PC-3 (cell line): ENCODE measurements around the gene CASTOR1. TPM values are rescaled to one million over a fixed set of nuclear protein-coding genes. Genes with fewer than 3 reads are reported as not detected.
A peak's percentile ranks its signal among the peaks of the same experiment; 100 is the strongest.

ENCODE experiments used
- ATAC-seq: fragments of 200-7000 bp; cut with Tn5 transposase; 2 replicates; pipeline ENCODE4 v1.9.1; 2020; ENCODE audit warnings: mild to moderate bottlenecking, moderate library complexity
- BruUV-seq: library from RNA; stranded (reverse); fragments of 400-500 nt; replicated peaks from 2 replicates; lab custom pipeline; 2021; lab: Mats Ljungman, UMichigan
- CTCF ChIA-PET: fragments of 300-600 bp; sonication (Branson Sonifier 250); formaldehyde crosslinking; loops from one replicate; lab custom pipeline; 2022; ENCODE audit warnings: antibody characterized with exemption; lab: Charles Lee
- POLR2A ChIA-PET: fragments of 300-600 bp; sonication (Branson Sonifier 250); formaldehyde crosslinking; loops from one replicate; lab custom pipeline; 2022; ENCODE audit warnings: antibody characterized with exemption; ENCODE audit not compliant: unreplicated experiment; lab: Charles Lee
- DNase-seq: peaks from one replicate; pipeline ENCODE4 v3.0.0-alpha.2; 2015
- H2AFZ ChIP-seq: fragments of 300-600 bp; sonication (generic); 2 replicates; pipeline ENCODE4 v1.6.0; 2016; ENCODE audit warnings: antibody characterized with exemption, low read length
- H3F3A ChIP-seq: fragments of 300-600 bp; sonication (generic); one replicate; pipeline ENCODE4 v1.6.0; 2017; ENCODE audit warnings: antibody characterized with exemption, low read length, control low read depth, mild to moderate bottlenecking; ENCODE audit not compliant: unreplicated experiment
- H3K27ac ChIP-seq: fragments of 300-600 bp; sonication (generic); 2 replicates; pipeline ENCODE4 v1.5.1; 2016; ENCODE audit warnings: mild to moderate bottlenecking, low read length
- H3K27me3 ChIP-seq: fragments of 300-600 bp; sonication (generic); 2 replicates; pipeline ENCODE4 v1.6.1; 2016; ENCODE audit warnings: low read length, mixed read lengths
- H3K36me3 ChIP-seq: fragments of 300-600 bp; sonication (generic); 2 replicates; pipeline ENCODE4 v1.6.1; 2016; ENCODE audit warnings: low read depth, mixed run types, low read length, mixed read lengths
- H3K4me1 ChIP-seq: fragments of 300-600 bp; sonication (generic); 2 replicates; pipeline ENCODE4 v1.5.1; 2016; ENCODE audit warnings: low read length; ENCODE audit not compliant: insufficient read depth
- H3K4me2 ChIP-seq: fragments of 300-600 bp; sonication (generic); 2 replicates; pipeline ENCODE4 v1.6.0; 2016; ENCODE audit warnings: low read length
- H3K4me3 ChIP-seq: fragments of 300-600 bp; sonication (generic); 2 replicates; pipeline ENCODE4 v1.5.1; 2016; ENCODE audit warnings: mild to moderate bottlenecking, low read length, mixed read lengths
- H3K79me2 ChIP-seq: fragments of 300-600 bp; sonication (generic); 2 replicates; pipeline ENCODE4 v1.6.1; 2017; ENCODE audit warnings: low read length, mixed read lengths
- H3K9ac ChIP-seq: fragments of 300-600 bp; sonication (generic); 2 replicates; pipeline ENCODE4 v1.6.0; 2016; ENCODE audit warnings: mild to moderate bottlenecking, low read length
- H3K9me2 ChIP-seq: fragments of 300-600 bp; sonication (generic); replicated peaks from 2 replicates; pipeline ENCODE4 v1.6.1; 2016; ENCODE audit warnings: mixed run types, low read length, mixed read lengths
- H3K9me3 ChIP-seq: fragments of 300-600 bp; sonication (generic); 2 replicates; pipeline ENCODE4 v1.6.1; 2016; ENCODE audit warnings: low read length, mixed read lengths
- H4K20me1 ChIP-seq: fragments of 300-600 bp; sonication (generic); 2 replicates; pipeline ENCODE4 v1.6.1; 2016; ENCODE audit warnings: low read length, mixed read lengths
- EZH2 ChIP-seq: fragments of 300-600 bp; sonication (generic); IDR thresholded peaks from one replicate; pipeline ENCODE4 v1.6.1; 2017; ENCODE audit warnings: antibody characterized with exemption, mild to moderate bottlenecking, low read length; ENCODE audit not compliant: unreplicated experiment
- EZH2phosphoT487 ChIP-seq: fragments of 300-600 bp; sonication (generic); IDR thresholded peaks from 2 replicates; pipeline ENCODE4 v1.6.1; 2018; ENCODE audit warnings: mild to moderate bottlenecking, antibody characterized with exemption, low read length, borderline replicate concordance
- intact Hi-C: fragments of 100-400 bp; cut with micrococcal nuclease; formaldehyde crosslinking; loops from 2 replicates; pipeline ENCODE4 v1.9.0; 2023
- total RNA-seq: library from RNA; depleted of rRNA; stranded (reverse); fragments of >200 nt; gene quantifications from 2 replicates; pipeline ENCODE4 v1.2.3, GENCODE V29; 2014
- TF ChIP-seq, protein P1 (sequence below): fragments of 300-600 bp; sonication (generic); conservative IDR thresholded peaks from 2 replicates; pipeline ENCODE4 v1.5.1; 2017; ENCODE audit warnings: antibody characterized with exemption, low read depth, mild to moderate bottlenecking, low read length

CASTOR1 gene
- total RNA-seq, 1 experiment from 2014 or later = 4.2 TPM

DNA sequence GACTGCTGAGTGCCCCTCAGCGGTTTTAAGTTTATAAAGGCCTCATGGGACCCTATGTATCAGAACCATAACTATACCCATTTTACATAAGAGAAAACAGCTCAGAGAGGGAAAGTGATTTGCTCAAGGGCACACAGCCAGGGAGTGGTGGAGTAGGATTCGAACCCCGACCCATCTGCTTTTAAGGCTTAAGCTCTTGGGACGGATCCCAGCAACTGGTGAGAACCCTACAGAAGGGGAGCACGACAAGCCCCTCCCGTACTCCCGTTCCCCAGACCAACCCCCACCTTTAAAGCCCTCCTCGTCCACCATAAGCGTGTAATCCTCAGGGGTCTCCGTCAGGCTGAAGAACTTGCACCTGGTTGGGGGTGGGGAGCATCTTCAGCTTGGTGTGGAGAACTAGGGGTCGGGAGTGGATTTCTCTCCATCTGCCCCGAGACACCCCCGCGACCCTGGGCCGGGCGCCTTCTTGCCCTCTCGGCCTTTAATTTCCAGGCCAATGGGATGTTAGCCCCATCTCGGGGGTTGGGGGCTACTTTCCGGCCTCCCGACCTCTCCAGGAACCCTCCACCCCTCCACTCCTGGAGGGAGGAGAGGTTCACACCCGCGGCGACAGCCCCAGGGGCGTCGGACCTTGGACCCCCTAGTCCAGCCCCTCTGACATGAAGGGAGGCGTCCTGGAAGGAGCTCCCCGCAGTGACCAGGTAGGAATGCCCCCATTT is 725 bp downstream of the CASTOR1 start:
- CTCF ChIA-PET = interaction anchor here (0.6 to 2.2 kb wide), 10 partner anchors 10 to 184 kb away, joined by 3 to 33 read pairs (median 4); partner anchors contain the start of genes RNF215, SEC14L2 and TBC1D10A
- H3K9me3 ChIP-seq = no peaks in the 10 kb centered on the region
- intact Hi-C loops = loop anchor here (5.0 kb wide), 1 partner anchor 39 kb away; the partner anchor contains the start of gene TBC1D10A
- peak overlapping the region; percentile 72 for H3K9ac ChIP-seq
- H3K4me2 ChIP-seq = peak overlapping the region; percentile 96
- no peaks in the 10 kb centered on the region for H3F3A ChIP-seq
- H3K27ac ChIP-seq = peak overlapping the region; percentile 37; the same call in 1 of the 2 replicates
- H3K36me3 ChIP-seq = peaks cover 3% of the 10 kb centered on the region; the same call in 1 of the 2 replicates
- POLR2A ChIA-PET = interaction anchor here (0.5 to 1.0 kb wide), 4 partner anchors 34 to 474 kb away, joined by 3 to 7 read pairs (median 6); partner anchors contain the start of gene TBC1D10A
- peak overlapping the region; percentile 79 for H3K4me3 ChIP-seq
- no peak for ATAC-seq
- H3K4me1 ChIP-seq = peaks cover 25% of the 10 kb centered on the region
- no peak for DNase-seq
- 0 out of 2 replicates have a peak, but pooled peaks cover 3% of the 10 kb centered on the region for H3K79me2 ChIP-seq
- TSS peak; percentile 84 for BruUV-seq
- H3K27me3 ChIP-seq = no peaks in the 10 kb centered on the region
- no peak for TF ChIP-seq EZH2phosphoT487
- TF ChIP-seq EZH2 = no peak
- TF ChIP-seq, protein P1, sequence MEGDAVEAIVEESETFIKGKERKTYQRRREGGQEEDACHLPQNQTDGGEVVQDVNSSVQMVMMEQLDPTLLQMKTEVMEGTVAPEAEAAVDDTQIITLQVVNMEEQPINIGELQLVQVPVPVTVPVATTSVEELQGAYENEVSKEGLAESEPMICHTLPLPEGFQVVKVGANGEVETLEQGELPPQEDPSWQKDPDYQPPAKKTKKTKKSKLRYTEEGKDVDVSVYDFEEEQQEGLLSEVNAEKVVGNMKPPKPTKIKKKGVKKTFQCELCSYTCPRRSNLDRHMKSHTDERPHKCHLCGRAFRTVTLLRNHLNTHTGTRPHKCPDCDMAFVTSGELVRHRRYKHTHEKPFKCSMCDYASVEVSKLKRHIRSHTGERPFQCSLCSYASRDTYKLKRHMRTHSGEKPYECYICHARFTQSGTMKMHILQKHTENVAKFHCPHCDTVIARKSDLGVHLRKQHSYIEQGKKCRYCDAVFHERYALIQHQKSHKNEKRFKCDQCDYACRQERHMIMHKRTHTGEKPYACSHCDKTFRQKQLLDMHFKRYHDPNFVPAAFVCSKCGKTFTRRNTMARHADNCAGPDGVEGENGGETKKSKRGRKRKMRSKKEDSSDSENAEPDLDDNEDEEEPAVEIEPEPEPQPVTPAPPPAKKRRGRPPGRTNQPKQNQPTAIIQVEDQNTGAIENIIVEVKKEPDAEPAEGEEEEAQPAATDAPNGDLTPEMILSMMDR = no peak
- H2AFZ ChIP-seq = peak overlapping the region; percentile 64; the same call in 1 of the 2 replicates
- no peaks in the 10 kb centered on the region for H3K9me2 ChIP-seq
- no peaks in the 10 kb centered on the region for H4K20me1 ChIP-seq

GRCh38 chr22:30287648-30288418 is 1.5 kb downstream of the CASTOR1 start:
- Histone ChIP-seq H3K4me2 (peak overlapping the region; percentile 96), H3K4me3 (peak overlapping the region; percentile 79), H3K36me3 (0 out of 2 replicates have a peak, but pooled peaks cover under 1% of the 10 kb centered on the region), H3K4me1 (peaks cover 25% of the 10 kb centered on the region), H4K20me1 (no peaks in the 10 kb centered on the region), H3K9me2 (no peaks in the 10 kb centered on the region), H3K27ac (peak overlapping the region; percentile 37; the same call in 1 of the 2 replicates), H3K9ac (0 out of 2 replicates have a peak overlapping the region, but pooled peaks have one; percentile 72), H2AFZ (no peak overlapping the region), H3K79me2 (0 out of 2 replicates have a peak, but pooled peaks cover 3% of the 10 kb centered on the region), H3K27me3 (no peaks in the 10 kb centered on the region), H3K9me3 (no peaks in the 10 kb centered on the region), H3F3A (no peaks in the 10 kb centered on the region)
- DNase-seq (peak; percentile 81), ATAC-seq (peak; percentile 63)
- TF ChIP-seq EZH2 = no peak
- TF ChIP-seq, protein P1 = peak; percentile 69
- ChIA-PET CTCF (interaction anchor here (0.6 to 2.2 kb wide), 11 partner anchors 11 to 183 kb away, joined by 3 to 33 read pairs (median 4); partner anchors contain the start of genes RNF215, SEC14L2 and TBC1D10A), POLR2A (interaction anchor here (0.6 to 1.0 kb wide), 3 partner anchors 8 to 39 kb away, joined by 3 to 6 read pairs (median 3); partner anchors contain the start of gene TBC1D10A)
- intact Hi-C loops = loop anchor here (5.0 kb wide), 1 partner anchor 39 kb away; the partner anchor contains the start of gene TBC1D10A
- BruUV-seq = no TSS peak
